HG03159 (cell line): ENCODE results near the gene MINDY4.
"Not testable (repeated sequence)": the region's sequence is repeated elsewhere in the genome, so short reads cannot be mapped to it uniquely, and the experiment has no call there.

Experiments used
- ATAC-seq: cut with Tn5 transposase; IDR thresholded peaks from one replicate; pipeline ENCODE4 v1.9.1; 2021; ENCODE audit warnings: mild to moderate bottlenecking, moderate library complexity; ENCODE audit not compliant: unreplicated experiment

Gene MINDY4

GRCh38 chr7:30829471-30829870 lies 58.3 kb downstream of the MINDY4 start:
- no peak for ATAC-seq

GRCh38 chr7:30831227-30831626 lies 60.0 kb downstream of the MINDY4 start:
- ATAC-seq: no peak

DNA sequence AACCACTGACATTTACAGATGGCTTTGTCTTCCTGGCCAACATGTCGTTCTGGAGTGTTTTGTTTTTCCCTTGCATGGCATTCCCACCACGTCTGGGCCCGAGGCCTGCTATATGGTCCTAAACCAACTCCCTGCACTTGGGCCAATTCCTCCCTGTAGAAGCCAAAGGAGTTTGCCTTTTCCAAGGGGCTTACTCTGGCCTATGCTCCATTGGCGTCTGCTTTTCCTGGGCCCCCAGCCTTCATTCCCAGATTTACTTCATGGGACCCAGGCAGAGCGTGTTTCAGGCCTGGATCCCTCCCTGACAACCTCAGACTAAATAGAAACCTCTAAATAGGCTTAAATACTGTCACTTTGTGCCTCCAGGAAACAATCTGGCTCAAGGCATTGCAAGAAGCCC lies 60.7 kb downstream of the MINDY4 start:
- no peak for ATAC-seq

GRCh38 chr7:30834017-30834674 lies 62.9 kb downstream of the MINDY4 start:
- ATAC-seq: not testable (repeated sequence)

DNA sequence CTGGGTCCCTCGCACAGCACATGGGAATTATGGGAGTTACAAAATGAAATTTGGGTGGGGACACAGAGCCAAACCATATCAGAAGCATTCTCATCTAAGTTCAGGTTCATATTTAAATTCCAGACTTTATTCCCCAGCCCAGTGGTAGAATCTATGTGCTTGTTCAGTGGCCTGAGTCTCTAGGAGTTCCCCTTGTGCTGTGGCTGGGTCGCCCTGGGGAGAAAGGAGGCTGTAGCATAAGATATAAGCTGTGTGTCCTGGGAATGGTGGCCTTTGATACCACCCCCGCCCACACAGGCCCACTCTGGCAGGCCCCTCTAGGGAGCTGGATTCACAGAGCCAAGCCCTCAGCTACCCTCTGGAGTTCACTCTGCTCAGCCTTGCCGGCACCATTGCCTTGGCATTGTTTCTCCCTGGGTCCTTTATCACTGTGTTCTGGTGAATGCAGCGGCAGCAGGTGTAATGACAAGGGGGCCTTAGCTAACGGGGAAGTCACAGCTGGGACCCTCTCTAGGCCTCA lies 64.2 kb downstream of the MINDY4 start:
- ATAC-seq: no peak

DNA sequence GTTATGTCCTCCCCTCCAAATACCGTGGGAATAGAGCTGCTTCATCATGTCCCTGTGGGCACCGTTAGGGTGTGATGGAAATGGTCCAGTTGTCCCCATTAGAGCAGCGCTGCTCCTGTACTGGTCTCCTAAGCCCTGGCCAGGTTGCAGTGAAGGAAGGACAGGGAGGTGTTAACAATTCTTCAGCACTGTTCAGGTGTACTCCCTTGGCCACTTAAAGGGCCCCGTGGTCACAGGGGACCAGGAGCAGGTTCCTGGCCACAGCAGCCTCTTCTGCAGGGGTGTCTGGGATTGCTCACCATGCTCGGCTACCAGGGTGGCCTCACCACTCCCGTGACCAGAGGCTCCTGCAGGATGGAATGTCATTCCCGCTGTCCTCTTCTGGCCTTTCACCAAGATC lies 65.8 kb downstream of the MINDY4 start:
- no peak for ATAC-seq

DNA sequence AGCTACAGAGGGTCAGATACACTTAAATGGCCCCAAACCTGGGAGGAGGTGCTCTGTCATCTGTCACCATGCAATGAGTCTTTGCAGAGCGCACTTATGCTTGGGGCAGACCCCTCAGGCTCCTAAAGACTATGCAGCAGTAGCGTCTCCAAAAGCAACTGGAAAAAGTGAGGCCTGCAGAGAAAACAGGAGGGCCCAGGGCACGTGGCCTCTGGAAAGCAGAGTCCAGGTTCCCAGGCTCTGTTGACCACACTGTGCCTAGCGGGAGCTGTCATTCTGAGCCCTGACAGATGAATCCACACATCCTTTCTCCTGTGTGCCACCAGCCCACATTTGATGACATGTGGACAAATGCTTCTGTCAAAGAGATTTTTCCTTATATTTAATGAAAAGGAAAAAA lies 66.4 kb downstream of the MINDY4 start:
- no peak for ATAC-seq

- ATAC-seq: no peak
Measured at GRCh38 chr7:30838008-30838407, 66.8 kb downstream of the MINDY4 start.

- no peak for ATAC-seq
Measured at GRCh38 chr7:30840141-30841024, 69.2 kb downstream of the MINDY4 start.

DNA sequence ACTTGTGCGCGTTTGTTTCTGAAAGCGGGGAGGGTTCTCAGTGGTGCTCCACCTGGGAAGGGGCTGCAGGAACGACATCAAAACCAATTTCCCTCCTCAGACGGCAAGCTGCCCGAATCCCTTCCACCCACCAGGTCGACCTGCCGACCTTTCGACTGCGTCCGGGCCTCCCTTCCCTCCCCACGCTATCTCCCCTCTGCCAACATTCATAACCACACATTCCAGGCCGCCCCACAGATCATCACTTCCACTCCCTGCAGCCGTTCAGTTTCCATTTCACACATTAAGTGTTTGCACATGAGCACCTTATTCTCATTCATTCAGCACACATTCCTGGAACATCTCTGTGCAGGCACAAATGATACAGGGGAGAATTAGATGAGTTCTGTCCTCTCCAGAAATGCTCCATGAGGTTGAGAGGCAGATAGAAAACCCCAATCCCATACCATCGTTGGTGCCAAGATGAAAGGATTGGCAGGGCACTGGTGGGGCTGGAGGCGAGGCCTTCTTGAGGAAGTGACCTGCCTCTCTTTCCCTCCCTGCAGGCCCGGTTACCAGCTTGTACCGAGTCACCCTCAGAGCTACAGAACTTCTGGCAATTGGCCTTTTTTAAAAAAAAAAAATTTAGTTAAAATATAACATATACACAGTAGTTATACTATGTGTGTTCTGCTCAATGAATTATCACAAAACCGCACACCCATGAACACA lies 70.0 kb downstream of the MINDY4 start:
- ATAC-seq: no peak

GRCh38 chr7:30841801-30842541 lies 70.8 kb downstream of the MINDY4 start:
- no peak for ATAC-seq

DNA sequence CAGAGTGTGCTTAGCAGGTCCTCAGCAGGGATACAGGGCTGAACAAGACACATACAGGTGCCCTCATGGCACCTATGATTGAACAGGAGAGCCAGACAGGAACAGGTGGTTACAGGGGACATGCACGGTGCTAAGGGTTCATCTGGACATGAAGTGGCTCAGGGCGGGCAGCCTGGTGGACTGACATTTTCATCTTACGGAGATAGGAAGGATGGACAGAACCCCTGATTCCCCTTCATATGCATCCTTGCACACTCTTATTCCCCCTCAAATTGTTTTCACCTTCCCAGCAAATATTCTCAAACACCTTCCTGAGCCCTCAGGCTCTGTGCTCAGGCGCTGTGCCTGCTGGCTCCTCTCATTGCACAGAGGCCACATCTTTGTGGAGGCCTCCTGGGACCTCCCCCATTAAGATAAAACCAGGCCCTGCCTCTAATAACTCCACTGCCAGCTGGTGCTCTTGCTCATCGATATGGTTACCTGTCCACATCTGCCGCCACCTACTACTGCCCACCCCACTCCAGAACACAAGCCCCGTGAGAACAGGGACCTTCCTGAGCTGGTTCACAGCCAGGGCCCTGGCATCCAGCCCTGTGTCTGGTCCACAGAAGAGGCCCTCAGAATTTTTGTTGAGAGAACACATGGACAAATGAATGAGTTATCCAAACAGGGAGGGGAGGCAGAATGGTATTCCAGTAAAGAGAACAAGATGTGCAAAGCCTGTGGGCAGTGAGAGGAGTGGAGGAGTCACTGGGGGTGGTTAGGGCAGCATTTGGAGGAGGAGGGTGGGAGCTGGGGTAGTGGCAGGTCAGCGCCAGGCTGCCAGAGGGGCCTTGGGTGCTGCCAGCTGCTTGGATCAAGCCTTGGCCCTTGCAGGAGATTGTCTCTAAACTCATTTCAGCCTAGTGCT lies 71.6 kb downstream of the MINDY4 start:
- no peak for ATAC-seq

GRCh38 chr7:30843741-30844482 lies 72.7 kb downstream of the MINDY4 start:
- ATAC-seq: no peak

DNA sequence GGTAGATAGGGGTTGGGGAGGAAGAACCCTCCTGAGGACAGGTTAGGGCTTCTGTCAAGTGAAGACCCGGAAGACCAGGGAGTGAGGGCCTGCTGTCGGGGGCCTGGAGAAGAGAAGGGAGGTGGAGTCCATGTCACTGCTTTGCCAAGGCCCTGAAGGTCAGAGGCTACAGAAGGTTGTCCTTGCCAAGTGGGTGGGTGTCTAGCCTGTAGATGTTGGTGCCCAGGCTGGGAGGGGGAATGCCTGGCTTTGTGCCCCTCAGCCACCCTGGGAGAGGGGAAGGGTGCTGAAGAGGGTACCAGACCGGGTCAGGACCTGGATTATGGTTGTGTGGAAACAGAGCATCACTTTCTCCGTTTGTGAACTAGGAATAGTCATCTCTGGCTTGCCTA lies 73.3 kb downstream of the MINDY4 start:
- ATAC-seq: no peak

DNA sequence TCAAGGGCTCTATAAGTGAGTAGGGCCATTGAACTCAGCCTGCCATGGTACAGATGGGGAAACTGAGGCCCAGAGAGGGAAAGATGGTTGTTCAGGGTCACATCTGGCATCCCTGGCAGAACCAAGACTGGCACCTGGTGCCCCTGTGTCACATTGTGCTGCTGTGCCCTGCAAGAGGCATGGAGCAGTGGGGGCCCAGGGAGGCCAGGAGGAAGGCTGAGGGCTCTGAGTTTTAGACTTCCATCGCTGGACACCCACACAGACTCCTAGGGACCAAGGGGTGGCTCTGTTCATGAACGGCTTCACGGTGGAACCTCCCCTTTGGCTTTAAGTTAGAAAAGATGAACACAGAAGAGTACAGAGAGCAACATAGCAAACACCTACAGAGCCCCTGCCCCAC lies 73.7 kb downstream of the MINDY4 start:
- ATAC-seq: no peak

DNA sequence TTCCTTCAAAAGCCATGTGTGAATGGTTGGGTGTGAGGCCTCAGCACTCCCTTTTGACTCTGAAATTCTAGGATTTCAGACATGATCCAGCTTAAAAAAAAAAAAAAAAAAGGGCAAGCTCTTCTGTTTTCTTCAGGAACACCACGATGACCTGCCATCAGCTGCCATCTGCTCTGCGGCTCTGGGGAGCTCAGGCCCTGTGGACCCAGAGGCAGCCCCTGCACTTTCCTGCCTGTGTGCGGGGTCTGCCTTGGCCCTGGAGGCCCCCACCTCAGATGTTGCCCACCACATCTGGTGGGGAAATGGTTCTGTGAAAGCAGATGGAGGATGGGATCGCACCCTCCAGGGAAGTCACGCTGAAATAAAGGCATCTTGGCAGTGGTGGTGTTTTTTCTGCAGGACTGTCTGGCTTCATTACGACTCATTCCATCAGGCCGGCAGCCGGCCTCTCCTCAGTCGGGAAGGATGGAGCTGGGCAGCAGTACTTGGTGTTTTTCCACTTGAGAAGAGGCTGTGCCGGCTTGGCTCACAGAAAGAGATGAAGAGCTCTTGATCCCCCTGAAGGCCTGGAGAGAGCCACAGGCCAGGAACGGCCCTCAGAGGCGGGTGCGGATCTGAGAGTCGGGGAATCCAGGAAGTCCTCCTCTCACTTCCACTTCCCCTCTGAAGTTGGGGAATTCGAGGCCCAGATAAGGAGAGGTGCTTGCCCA lies 74.4 kb downstream of the MINDY4 start:
- ATAC-seq: no peak

DNA sequence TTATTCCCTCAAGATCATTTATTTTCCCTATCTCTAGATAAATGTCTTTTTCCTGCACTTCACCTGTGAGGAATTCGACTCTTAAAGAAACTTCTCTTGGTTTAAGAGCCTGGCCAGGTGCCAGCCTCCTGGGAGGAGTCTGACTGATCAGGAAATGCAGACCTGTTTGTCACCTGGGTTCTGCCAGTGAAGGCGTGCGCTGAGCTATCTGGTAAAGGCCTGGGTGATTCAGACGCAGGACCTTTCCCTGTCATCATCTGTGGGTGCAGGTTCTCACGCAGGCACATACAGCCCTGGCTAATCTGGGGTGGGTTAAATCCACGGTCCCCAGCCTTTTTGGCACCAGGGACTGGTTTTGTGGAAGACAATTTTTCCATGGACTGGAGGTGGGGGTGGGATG lies 75.2 kb downstream of the MINDY4 start:
- no peak for ATAC-seq

GRCh38 chr7:30848121-30848855 lies 77.1 kb downstream of the MINDY4 start:
- no peak for ATAC-seq
